ENCODE measurements around the gene OBP2A. TPM values are rescaled to one million over a fixed set of nuclear protein-coding genes. Genes with fewer than 3 reads are reported as not detected.
A peak's percentile ranks its signal among the peaks of the same experiment; 100 is the strongest.

The OBP2A gene
- total RNA-seq, 1 experiment from 2014 or later, result not detected

DNA sequence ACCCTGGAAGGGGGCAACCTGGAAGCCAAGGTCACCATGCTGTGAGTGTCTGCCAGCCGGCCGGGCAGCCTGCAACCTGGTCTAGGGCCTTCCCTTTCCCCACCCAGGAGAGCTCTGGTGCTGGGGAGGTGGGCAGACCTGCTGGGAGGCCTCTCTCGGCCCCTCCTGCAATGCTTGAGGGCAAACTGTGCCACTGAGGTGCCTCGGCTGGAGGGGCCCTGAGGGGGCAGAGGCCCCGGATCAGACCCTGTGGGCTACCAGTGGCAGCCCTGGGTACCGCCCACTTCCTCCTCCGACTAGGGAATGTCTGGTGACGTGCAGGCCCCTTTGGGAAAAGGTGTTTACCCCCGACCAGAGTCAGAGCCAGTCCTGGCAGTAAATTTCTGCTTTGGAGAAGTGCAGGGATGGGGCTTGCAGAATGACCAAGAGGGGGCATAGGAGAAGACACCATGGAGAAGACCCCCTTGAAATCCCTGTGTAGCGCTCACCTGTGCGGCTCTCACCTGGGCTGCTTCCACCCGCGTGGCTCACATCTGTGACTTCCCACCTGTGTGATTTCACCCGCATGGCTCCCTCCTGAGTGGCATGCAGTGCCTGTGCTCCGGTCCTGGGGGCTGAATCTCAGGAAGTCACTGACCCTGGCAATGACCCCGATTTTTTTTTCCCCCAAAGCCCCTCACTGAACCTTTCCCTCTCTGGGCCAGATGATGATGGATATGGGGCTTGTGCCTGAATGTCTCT, 23.6 kb upstream of the OBP2A start:
- Histone ChIP-seq H2BK20ac (ENCODE audit: low read depth, low read length, poor library complexity, severe bottlenecking) (no peak overlapping the region), H3K23ac (ENCODE audit: insufficient read length, low read depth, low read length) (no peak overlapping the region), H3K79me1 (ENCODE audit: insufficient read depth, low read depth, low read length, poor library complexity, severe bottlenecking) (no peaks in the 10 kb centered on the region), H4K8ac (replicated peaks; ENCODE audit: insufficient read length, low read depth, low read length) (no peak overlapping the region), H2BK5ac (ENCODE audit: insufficient read length, low read length) (no peak overlapping the region), H4K91ac (ENCODE audit: insufficient read length, low read depth, low read length) (no peak overlapping the region), H3K79me2 (ENCODE audit: insufficient read depth, low read length) (no peaks in the 10 kb centered on the region), H2AK5ac (ENCODE audit: insufficient read length, low read length) (no peak overlapping the region), H4K20me1 (ENCODE audit: control insufficient read depth, insufficient read depth, insufficient read length) (no peaks in the 10 kb centered on the region), H3K4me1 (ENCODE audit: insufficient read depth, low read length) (no peaks in the 10 kb centered on the region; the same call in 1 of the 2 replicates), H3K23me2 (ENCODE audit: insufficient read length, low read depth, low read length, poor library complexity, severe bottlenecking) (no peaks in the 10 kb centered on the region), H3K4me2 (ENCODE audit: insufficient read depth, insufficient read length, low read length) (no peak overlapping the region), H3K14ac (ENCODE audit: insufficient read depth, low read length) (no peak overlapping the region), H3T11ph (ENCODE audit: low read length) (no peak overlapping the region), H2BK120ac (ENCODE audit: low read depth, low read length, poor library complexity, severe bottlenecking) (no peak overlapping the region), H4K5ac (ENCODE audit: insufficient read length, low read depth, low read length) (no peak overlapping the region), H2BK15ac (ENCODE audit: low read depth, low read length) (no peak overlapping the region), H3K9ac (ENCODE audit: extremely low read depth, insufficient read length, low read length) (no peak overlapping the region), H3K27me3 (ENCODE audit: insufficient read depth, low read length) (no peaks in the 10 kb centered on the region), H3K18ac (ENCODE audit: insufficient read length, low read depth, low read length) (no peak overlapping the region), H3K56ac (ENCODE audit: insufficient read length, low read depth, low read length) (no peak overlapping the region), H3K9me3 (ENCODE audit: control insufficient read depth, low read depth, low read length) (no peaks in the 10 kb centered on the region), H3K27ac (ENCODE audit: insufficient read length, low read depth, low read length) (no peak overlapping the region), H3K4ac (ENCODE audit: low read depth, low read length) (no peak overlapping the region), H2BK12ac (ENCODE audit: insufficient read length, low read depth, low read length) (no peak overlapping the region), H2AFZ (ENCODE audit: low read length) (no peak overlapping the region)
- peaks cover 4 to 11% of the 10 kb centered on the region in 2 experiments; a peak in 3 of 4 replicates for H3K4me1 Mint-ChIP-seq
- DNase-seq, result no peak
- H3K36me3 Mint-ChIP-seq (ENCODE audit: insufficient read depth in 1 of 3, low read depth in 3 of 3), result no peaks in the 10 kb centered on the region
- no CpG with 5 or more reads among the region's 16 CpGs for WGBS (ENCODE audit: extremely low coverage, insufficient read length, low lambda C conversion rate)
- peaks cover 0 to 5% of the 10 kb centered on the region in 2 experiments; a peak in 2 of 5 replicates for H3K9me3 Mint-ChIP-seq
- H3K27ac Mint-ChIP-seq, result 0 out of 7 replicates have a peak overlapping the region, but pooled peaks of 1 of the 3 experiments have one; percentile 31
- H3K27me3 Mint-ChIP-seq (ENCODE audit: low read depth), result peaks cover 2% of the 10 kb centered on the region; the same call in 1 of the 2 replicates
- TF ChIP-seq CTCF (conservative IDR thresholded peaks at IDR 0.05), result no peak
- no peak overlapping the region for H3K4me3 Mint-ChIP-seq
